T-cell (primary cell): Measurements from ENCODE around the gene EPHB3. TPM values are rescaled to one million over a fixed set of nuclear protein-coding genes. Genes with fewer than 3 reads are reported as not detected.
"Not testable (repeated sequence)": the region's sequence is repeated elsewhere in the genome, so short reads cannot be mapped to it uniquely, and the experiment has no call there.

Experiments used
- ATAC-seq, 4 experiments: fragments of 200-7000 bp in 3 of 4; fragments of 150-1000 bp in 1 of 4; cut with Tn5 transposase; replicated peaks in 1 of 4; 1 replicate in 3 of 4; 2 replicates in 1 of 4; pipeline ENCODE4 v1.10.0; 2021; ENCODE audit warnings: moderate library complexity in 3 of 4, mild to moderate bottlenecking in 2 of 4, moderate number of reproducible peaks in 1 of 4
- CTCF ChIA-PET, 2 donors: fragments of 300-600 bp; sonication (Branson Sonifier 250); formaldehyde crosslinking; loops; one replicate each; lab custom pipeline; 2022; ENCODE audit warnings: antibody characterized with exemption in 2 of 2; lab: Charles Lee
- POLR2A ChIA-PET, 2 donors: fragments of 300-600 bp; sonication (Branson Sonifier 250); formaldehyde crosslinking; loops; one replicate each; lab custom pipeline; 2022; ENCODE audit warnings: antibody characterized with exemption in 2 of 2; lab: Charles Lee
- DNase-seq, 35 experiments: peaks; one replicate each; pipeline versions ENCODE4 v3.0.0 to v3.0.0-alpha.2; 2013 to 2023
- H3K27ac ChIP-seq: one replicate; pipeline ENCODE4 v1.5.1; 2013; ENCODE audit warnings: low read length
- H3K27me3 ChIP-seq, 2 experiments: replicated peaks in 1 of 2; 1 replicate in 1 of 2; 2 replicates in 1 of 2; pipeline versions ENCODE4 v1.6.1 to v1.7.0; 2013; ENCODE audit warnings: low read length in 1 of 2, mixed read lengths in 1 of 2; ENCODE audit not compliant: control insufficient read depth in 2 of 2, insufficient read depth in 2 of 2; ENCODE audit errors: extremely low read depth in 1 of 2
- H3K36me3 ChIP-seq, 2 donors: 1 replicate in 1 of 2; 2 replicates in 1 of 2; pipeline versions ENCODE4 v1.6.1 to v1.7.0; 2013; ENCODE audit warnings: low read length in 1 of 2; ENCODE audit not compliant: control insufficient read depth in 2 of 2, insufficient read depth in 1 of 2; ENCODE audit errors: extremely low read depth in 1 of 2
- H3K4me1 ChIP-seq, 2 experiments: 1 replicate in 1 of 2; 2 replicates in 1 of 2; pipeline versions ENCODE4 v1.6.1 to v1.7.0; 2013; ENCODE audit warnings: low read length in 2 of 2, mixed read lengths in 1 of 2; ENCODE audit not compliant: insufficient read depth in 2 of 2, control insufficient read depth in 1 of 2; ENCODE audit errors: extremely low read depth in 1 of 2
- H3K4me3 ChIP-seq, 2 donors: 1 replicate in 1 of 2; 2 replicates in 1 of 2; pipeline versions ENCODE4 v1.5.1 to v1.7.0; 2013; ENCODE audit warnings: mild to moderate bottlenecking in 2 of 2, low read length in 1 of 2, moderate library complexity in 1 of 2; ENCODE audit not compliant: control insufficient read depth in 1 of 2; ENCODE audit errors: extremely low read depth in 1 of 2
- H3K9me3 ChIP-seq: 2 replicates; pipeline ENCODE4 v1.7.0; 2013
- H3K27ac Mint-ChIP-seq, 2 donors: one replicate each; pipeline ENCODE4 v1.8.0; 2020 to 2021; ENCODE audit warnings: mild to moderate bottlenecking in 2 of 2, mixed read lengths in 2 of 2
- H3K27me3 Mint-ChIP-seq, 2 donors: one replicate each; pipeline ENCODE4 v1.8.0; 2021 to 2022; ENCODE audit warnings: mixed read lengths in 2 of 2
- H3K36me3 Mint-ChIP-seq: one replicate; pipeline ENCODE4 v1.8.0; 2021; ENCODE audit warnings: mixed read lengths
- H3K4me1 Mint-ChIP-seq, 3 donors: one replicate each; pipeline ENCODE4 v1.8.0; 2020 to 2022; ENCODE audit warnings: mixed read lengths in 3 of 3, mild to moderate bottlenecking in 1 of 3
- H3K4me3 Mint-ChIP-seq, 3 donors: one replicate each; pipeline ENCODE4 v1.8.0; 2020 to 2022; ENCODE audit warnings: mild to moderate bottlenecking in 3 of 3, mixed read lengths in 3 of 3, moderate library complexity in 3 of 3
- H3K9me3 Mint-ChIP-seq, 3 donors: one replicate each; pipeline ENCODE4 v1.8.0; 2020 to 2022; ENCODE audit warnings: mixed read lengths in 3 of 3
- WGBS: methylation state at CpG from one replicate; pipeline ENCODE4 v1.1.5; 2013; ENCODE audit warnings: missing lambda C conversion rate; ENCODE audit not compliant: insufficient coverage; 5-methylcytosine and 5-hydroxymethylcytosine counted together
- total RNA-seq, 35 experiments: library from RNA in 6 of 35; stranded (reverse) in 6 of 35; fragments of 120-200 nt in 1 of 35; gene quantifications; one replicate each; pipeline versions ENCODE4 v1.2.1 to v1.2.4 and lab custom pipeline; 2013 to 2026

The EPHB3 gene
- total RNA-seq, 5 donors from 2014 or later (not counting 1 experiment from before 2014, with no cell fraction given), result 0.35 to 1.1 (median 0.55) TPM

DNA sequence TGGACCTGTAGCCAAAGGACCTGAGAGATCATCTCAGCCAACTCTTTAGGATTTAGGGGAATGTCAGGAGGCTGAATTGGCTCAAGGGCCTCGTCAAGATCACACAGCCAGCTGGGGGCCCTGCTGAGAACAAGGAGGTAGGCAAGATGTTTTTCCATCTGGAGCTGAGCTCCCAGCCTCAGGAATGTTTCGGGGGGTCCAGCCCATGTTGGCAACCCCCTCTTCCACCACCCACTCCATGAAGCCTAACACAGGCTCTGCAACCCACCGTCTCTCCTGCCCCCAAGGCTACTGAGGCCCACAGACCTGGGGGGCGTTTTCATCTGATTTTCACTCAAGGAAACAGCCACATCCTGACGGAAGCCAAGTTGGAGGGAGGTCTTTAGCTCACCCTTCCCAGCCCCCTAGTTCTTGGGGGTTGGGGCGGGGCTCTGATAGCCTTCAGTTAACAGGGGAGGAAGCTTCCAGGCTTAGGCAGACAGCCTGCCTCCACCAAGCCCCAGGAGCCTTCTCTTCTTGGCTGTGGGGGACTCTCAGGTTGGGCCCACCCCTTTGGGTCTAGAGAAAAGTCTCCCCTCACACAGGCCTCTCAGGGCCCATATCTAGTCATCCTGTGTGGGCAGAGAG, 48.8 kb downstream of the EPHB3 start:
- Histone ChIP-seq H3K27ac (no peak overlapping the region), H3K4me3 (no peak overlapping the region), H3K4me1 (peaks cover 10 to 36% of the 10 kb centered on the region in 2 experiments), H3K27me3 (peaks cover 0 to 43% of the 10 kb centered on the region in 2 experiments), H3K36me3 (no peaks in the 10 kb centered on the region), H3K9me3 (no peaks in the 10 kb centered on the region)
- Mint-ChIP-seq H3K4me1 (peaks cover 21 to 40% (median 29%) of the 10 kb centered on the region in 3 donors), H3K27ac (no peak overlapping the region), H3K36me3 (no peaks in the 10 kb centered on the region), H3K27me3 (peaks cover 11 to 20% of the 10 kb centered on the region in 2 donors), H3K4me3 (no peak overlapping the region), H3K9me3 (no peaks in the 10 kb centered on the region)
- ChIA-PET CTCF (interaction anchor here in 1 of 2 donors (0.6 kb wide), 1 partner anchor 35 kb away, joined by 3 read pairs; no protein-coding TSS in a partner anchor), POLR2A (no interaction called here)
- 100% methylated on average over 1 of the region's 6 CpGs for WGBS
- DNase-seq (no peak), ATAC-seq (no peak)

DNA sequence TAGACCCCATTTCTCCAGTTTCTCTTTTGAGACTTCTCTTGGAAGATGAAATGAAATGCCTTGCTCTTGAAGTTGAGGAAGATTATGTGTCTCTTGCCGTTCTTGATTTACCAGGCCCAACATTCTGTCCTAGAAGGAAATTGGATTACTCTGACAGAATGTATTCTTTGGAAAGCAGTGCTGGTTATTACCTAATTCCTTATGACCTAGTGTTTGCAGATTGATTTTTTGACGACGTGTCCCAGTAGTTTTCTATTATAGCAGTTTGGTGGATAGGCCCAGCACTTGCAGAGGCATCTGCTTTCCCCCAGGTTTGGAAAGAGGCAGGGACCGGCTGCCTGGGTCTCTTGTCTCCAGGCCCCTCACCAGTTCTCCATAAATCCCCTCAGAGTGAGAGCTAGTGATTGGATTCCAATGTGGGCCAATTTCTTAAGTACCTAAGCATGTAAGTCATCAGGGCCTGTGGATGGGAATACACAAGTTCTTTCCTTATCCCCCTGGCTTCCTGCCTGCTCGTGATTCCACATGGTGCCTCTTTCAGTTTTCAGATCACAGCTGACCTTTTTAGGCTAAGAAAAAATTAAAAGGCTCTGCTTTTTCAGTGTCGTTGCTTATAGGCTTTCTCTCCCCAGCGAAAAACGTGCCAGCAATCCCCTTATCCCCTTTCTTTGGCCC, 50.2 kb downstream of the EPHB3 start:
- ChIA-PET CTCF (no interaction called here), POLR2A (no interaction called here)
- no peak overlapping the region for H3K27ac ChIP-seq
- H3K9me3 ChIP-seq, result no peaks in the 10 kb centered on the region
- Mint-ChIP-seq H3K27ac (no peak overlapping the region), H3K4me1 (peaks cover 20 to 34% (median 27%) of the 10 kb centered on the region in 3 donors), H3K9me3 (no peaks in the 10 kb centered on the region), H3K27me3 (peaks cover 7 to 10% of the 10 kb centered on the region in 2 donors), H3K36me3 (no peaks in the 10 kb centered on the region), H3K4me3 (no peak overlapping the region)
- DNase-seq, result no peak
- peaks cover 10 to 36% of the 10 kb centered on the region in 2 experiments for H3K4me1 ChIP-seq
- 90% methylated on average over 4 of the region's 8 CpGs for WGBS
- no peaks in the 10 kb centered on the region for H3K36me3 ChIP-seq
- H3K4me3 ChIP-seq, result no peak overlapping the region
- ATAC-seq, result no peak
- peaks cover 0 to 34% of the 10 kb centered on the region in 2 experiments for H3K27me3 ChIP-seq

DNA sequence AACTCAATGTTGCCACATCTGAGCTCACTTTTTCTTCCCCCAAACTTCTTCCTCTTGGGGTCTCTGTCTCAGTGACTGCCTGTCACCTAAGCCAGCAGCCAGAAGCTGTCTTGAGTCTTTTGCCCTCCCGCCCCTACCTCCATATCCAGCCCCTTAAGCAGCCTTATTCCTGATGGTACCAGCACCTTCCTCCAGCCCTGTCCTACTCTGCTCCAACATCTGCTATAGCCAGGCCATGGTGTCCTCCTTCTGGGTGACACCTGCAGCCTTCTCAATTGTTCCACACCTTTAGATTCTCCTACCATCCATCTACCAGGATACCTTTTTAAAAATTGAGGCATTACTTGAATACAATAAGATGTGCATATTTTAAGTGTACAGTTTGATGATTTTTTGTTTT, 53.8 kb downstream of the EPHB3 start:
- H3K36me3 ChIP-seq, result no peaks in the 10 kb centered on the region
- DNase-seq (no peak), ATAC-seq (no peak)
- no peaks in the 10 kb centered on the region for H3K9me3 Mint-ChIP-seq
- no peaks in the 10 kb centered on the region for H3K36me3 Mint-ChIP-seq
- H3K27me3 ChIP-seq, result peaks cover 0 to 33% of the 10 kb centered on the region in 2 experiments
- POLR2A ChIA-PET, result no interaction called here
- peaks cover 15 to 22% (median 19%) of the 10 kb centered on the region in 3 donors for H3K4me1 Mint-ChIP-seq
- peaks cover 4 to 12% of the 10 kb centered on the region in 2 donors for H3K27me3 Mint-ChIP-seq
- H3K4me3 ChIP-seq, result no peak overlapping the region
- no peak overlapping the region for H3K27ac Mint-ChIP-seq
- H3K4me1 ChIP-seq, result peaks cover 12 to 22% of the 10 kb centered on the region in 2 experiments
- no peak overlapping the region for H3K4me3 Mint-ChIP-seq
- CTCF ChIA-PET, result interaction anchor here in 1 of 2 donors (0.6 kb wide), 1 partner anchor 11 kb away, joined by 4 read pairs; no protein-coding TSS in a partner anchor
- H3K9me3 ChIP-seq, result no peaks in the 10 kb centered on the region
- WGBS, result 82% methylated on average over 1 of the region's 1 CpG
- no peak overlapping the region for H3K27ac ChIP-seq

DNA sequence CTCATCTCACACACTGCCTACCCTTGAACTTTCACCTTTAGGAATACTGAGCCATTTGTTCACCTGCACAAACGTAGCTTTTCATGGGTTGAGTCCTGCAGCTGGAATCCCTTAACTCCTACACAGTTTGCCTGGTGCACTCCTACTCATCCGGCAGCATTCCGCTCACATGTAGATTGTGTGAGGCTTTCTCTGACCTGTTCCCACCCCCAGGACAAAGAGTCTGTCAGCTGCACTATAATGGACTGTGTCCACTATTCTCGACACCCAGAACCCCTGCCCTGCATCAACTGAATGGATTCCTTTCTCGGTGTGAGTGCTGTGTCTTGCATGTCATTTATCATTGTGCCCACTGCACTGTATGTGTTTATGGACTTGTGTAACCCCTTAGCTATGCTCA, 54.9 kb downstream of the EPHB3 start:
- H3K9me3 ChIP-seq, result no peaks in the 10 kb centered on the region
- ChIA-PET POLR2A (no interaction called here), CTCF (interaction anchor here in 1 of 2 donors (0.9 kb wide), 1 partner anchor 556 kb away, joined by 6 read pairs; no protein-coding TSS in a partner anchor)
- H3K4me3 Mint-ChIP-seq, result no peak overlapping the region
- H3K36me3 ChIP-seq, result no peaks in the 10 kb centered on the region
- no peak overlapping the region for H3K27ac ChIP-seq
- ATAC-seq, result no peak
- no peak overlapping the region for H3K27ac Mint-ChIP-seq
- no peak overlapping the region for H3K4me3 ChIP-seq
- peaks cover 17 to 21% of the 10 kb centered on the region in 2 experiments for H3K4me1 ChIP-seq
- DNase-seq, result no peak
- peaks cover 20 to 24% (median 22%) of the 10 kb centered on the region in 3 donors for H3K4me1 Mint-ChIP-seq
- H3K27me3 Mint-ChIP-seq, result peaks cover 7 to 12% of the 10 kb centered on the region in 2 donors
- WGBS, result 85% methylated on average over 4 of the region's 5 CpGs
- H3K27me3 ChIP-seq, result peaks cover 0 to 24% of the 10 kb centered on the region in 2 experiments
- no peaks in the 10 kb centered on the region for H3K9me3 Mint-ChIP-seq
- H3K36me3 Mint-ChIP-seq, result no peaks in the 10 kb centered on the region

DNA sequence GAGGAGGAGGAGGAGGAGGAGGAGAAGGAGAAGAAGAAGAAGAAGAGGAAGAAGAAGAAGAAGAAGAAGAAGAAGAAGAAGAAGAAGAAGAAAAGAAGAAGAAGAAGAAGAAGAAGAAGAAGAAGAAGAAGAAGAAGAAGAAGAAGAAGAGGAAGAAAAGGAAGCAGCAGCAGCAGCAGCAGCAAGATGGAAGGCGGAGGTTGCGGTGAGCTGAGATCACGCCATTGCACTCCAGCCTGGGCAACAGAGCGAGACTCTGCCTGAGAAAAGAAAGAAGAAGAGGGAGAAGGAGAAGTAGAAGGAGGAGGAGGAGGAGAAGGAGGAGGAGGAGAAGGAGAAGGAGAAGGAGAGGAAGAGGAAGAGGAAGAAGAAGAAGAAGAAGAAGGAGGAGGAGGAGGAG, 55.7 kb downstream of the EPHB3 start:
- WGBS, result 60% methylated on average over 1 of the region's 4 CpGs
- POLR2A ChIA-PET, H3K36me3 ChIP-seq, H3K36me3 Mint-ChIP-seq, H3K9me3 Mint-ChIP-seq, H3K27ac ChIP-seq, ATAC-seq, H3K4me3 Mint-ChIP-seq, DNase-seq, H3K27ac Mint-ChIP-seq, H3K9me3 ChIP-seq, H3K4me3 ChIP-seq: not testable (repeated sequence)
- CTCF ChIA-PET, result interaction anchor here in 1 of 2 donors (0.9 kb wide), 1 partner anchor 556 kb away, joined by 6 read pairs; no protein-coding TSS in a partner anchor
- Histone ChIP-seq H3K4me1 (peaks cover 17 to 21% of the 10 kb centered on the region in 2 experiments), H3K27me3 (peaks cover 0 to 24% of the 10 kb centered on the region in 2 experiments)
- Mint-ChIP-seq H3K4me1 (peaks cover 20 to 24% (median 22%) of the 10 kb centered on the region in 3 donors), H3K27me3 (peaks cover 7 to 12% of the 10 kb centered on the region in 2 donors)

DNA sequence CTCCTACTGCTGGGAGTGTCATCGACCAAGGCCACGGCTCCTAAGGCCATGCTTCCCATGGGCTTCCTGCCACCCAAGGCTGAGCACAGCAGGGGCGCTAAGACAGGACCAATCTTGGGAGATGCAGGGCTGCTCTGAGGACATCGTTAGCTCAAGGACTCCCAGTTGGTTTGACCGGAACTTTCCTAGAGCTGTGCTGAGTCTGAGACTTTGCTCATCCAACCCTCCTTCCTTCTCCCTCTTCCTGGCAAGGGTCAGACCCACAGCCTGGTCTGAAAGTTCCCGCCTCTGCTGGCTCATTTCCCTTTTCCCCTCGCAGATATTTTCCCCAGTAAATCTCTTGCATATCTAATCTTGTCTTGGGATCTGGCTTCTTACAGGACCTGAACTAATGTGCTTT, 57.2 kb downstream of the EPHB3 start:
- Histone ChIP-seq H3K36me3 (no peaks in the 10 kb centered on the region), H3K4me3 (no peak overlapping the region), H3K9me3 (no peaks in the 10 kb centered on the region), H3K27ac (no peak overlapping the region), H3K4me1 (peaks cover 17 to 21% of the 10 kb centered on the region in 2 experiments), H3K27me3 (peaks cover 0 to 24% of the 10 kb centered on the region in 2 experiments)
- WGBS, result 82% methylated on average over 6 of the region's 7 CpGs
- POLR2A ChIA-PET, result interaction anchor here in 1 of 2 donors (0.6 kb wide), 1 partner anchor 184 kb away, joined by 5 read pairs; no protein-coding TSS in a partner anchor
- ATAC-seq (no peak), DNase-seq (no peak)
- no peaks in the 10 kb centered on the region for H3K36me3 Mint-ChIP-seq
- H3K9me3 Mint-ChIP-seq, result no peaks in the 10 kb centered on the region
- no peak overlapping the region for H3K27ac Mint-ChIP-seq
- H3K4me3 Mint-ChIP-seq, result peak overlapping the region in 1 of 3 donors; percentile 1
- H3K4me1 Mint-ChIP-seq, result peaks cover 20 to 24% (median 22%) of the 10 kb centered on the region in 3 donors
- CTCF ChIA-PET, result no interaction called here
- peaks cover 4 to 12% of the 10 kb centered on the region in 2 donors for H3K27me3 Mint-ChIP-seq
